Measurements from ENCODE around the gene SFMBT2. TPM values are rescaled to one million over a fixed set of nuclear protein-coding genes. Genes with fewer than 3 reads are reported as not detected.

The SFMBT2 gene
- polyA plus RNA-seq, 4 donors = 0.45 to 2.5 (median 1.3) TPM

DNA sequence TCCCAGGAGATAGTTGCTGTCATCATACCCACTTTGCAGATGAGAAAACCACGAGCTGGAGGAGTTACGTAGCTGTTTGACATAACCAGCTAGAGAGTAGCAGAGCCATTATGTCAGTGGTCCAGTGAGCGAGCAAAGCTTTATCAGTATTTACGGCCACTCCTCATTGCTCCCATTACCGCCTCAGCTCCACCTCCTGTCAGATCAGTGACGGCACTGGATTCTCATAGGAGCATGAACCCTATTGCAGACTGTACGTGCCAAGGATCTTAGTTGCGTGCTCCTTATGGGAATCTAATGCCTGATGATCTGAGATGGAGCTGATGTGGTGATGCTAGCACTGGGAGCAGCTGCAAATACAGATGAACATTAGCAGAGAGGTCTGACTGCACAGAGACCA lies 9.2 kb upstream of the SFMBT2 start:
- FAIRE-seq = no peak
- DNase-seq = no peak
- WGBS, 3 donors = 63 to 82% (median 72%) methylated on average over 8 of the region's 8 CpGs
- H3K4me3 ChIP-seq (ENCODE audit: low read depth in 1 of 3, low read length in 3 of 3) = no peak overlapping the region
- H3K27me3 ChIP-seq (ENCODE audit: control insufficient read depth in 3 of 3, insufficient read depth in 3 of 3, low read length in 3 of 3) = peaks cover 0 to 2% (median 0%) of the 10 kb centered on the region in 3 donors
- H3K4me1 ChIP-seq (ENCODE audit: control insufficient read depth in 3 of 3, insufficient read depth in 2 of 3, low read depth in 1 of 3, low read length in 2 of 3) = no peaks in the 10 kb centered on the region
- no peak overlapping the region for H3K27ac ChIP-seq (ENCODE audit: low read depth in 1 of 3, low read length in 2 of 3)
- no peaks in the 10 kb centered on the region for H3K36me3 ChIP-seq (ENCODE audit: control insufficient read depth in 3 of 3, insufficient read depth in 2 of 3, low read depth in 1 of 3, low read length in 3 of 3)
- no peaks in the 10 kb centered on the region for H3K9me3 ChIP-seq (ENCODE audit: control insufficient read depth in 2 of 2, insufficient read depth in 1 of 2, low read depth in 1 of 2, low read length in 1 of 2)

- peaks cover 0 to 13% (median 0%) of the 10 kb centered on the region in 3 donors for H3K27me3 ChIP-seq (ENCODE audit: control insufficient read depth in 3 of 3, insufficient read depth in 3 of 3, low read length in 3 of 3)
- no peaks in the 10 kb centered on the region for H3K36me3 ChIP-seq (ENCODE audit: control insufficient read depth in 3 of 3, insufficient read depth in 2 of 3, low read depth in 1 of 3, low read length in 3 of 3)
- no peak overlapping the region for H3K27ac ChIP-seq (ENCODE audit: low read depth in 1 of 3, low read length in 2 of 3)
- DNase-seq (no peak), FAIRE-seq (no peak)
- H3K4me3 ChIP-seq (ENCODE audit: low read depth in 1 of 3, low read length in 3 of 3) = no peak overlapping the region
- WGBS, 3 donors = 21 to 61% (median 36%) methylated on average over 1 of the region's 1 CpG
- no peaks in the 10 kb centered on the region for H3K9me3 ChIP-seq (ENCODE audit: control insufficient read depth in 2 of 2, insufficient read depth in 1 of 2, low read depth in 1 of 2, low read length in 1 of 2)
- H3K4me1 ChIP-seq (ENCODE audit: control insufficient read depth in 3 of 3, insufficient read depth in 2 of 3, low read depth in 1 of 3, low read length in 2 of 3) = no peaks in the 10 kb centered on the region
These were observed 7.0 kb upstream of the SFMBT2 start for GRCh38 chr10:7417807-7418206.

- no peaks in the 10 kb centered on the region for H3K9me3 ChIP-seq (ENCODE audit: control insufficient read depth in 2 of 2, insufficient read depth in 1 of 2, low read depth in 1 of 2, low read length in 1 of 2)
- no peak overlapping the region for H3K4me3 ChIP-seq (ENCODE audit: low read depth in 1 of 3, low read length in 3 of 3)
- no peak overlapping the region for H3K27ac ChIP-seq (ENCODE audit: low read depth in 1 of 3, low read length in 2 of 3)
- H3K36me3 ChIP-seq (ENCODE audit: control insufficient read depth in 3 of 3, insufficient read depth in 2 of 3, low read depth in 1 of 3, low read length in 3 of 3) = no peaks in the 10 kb centered on the region
- peak; percentile 12 to 20 for DNase-seq
- 1 to 5% (median 3%) methylated on average over 2 of the region's 2 CpGs for WGBS, 3 donors
- no peak for FAIRE-seq
- H3K27me3 ChIP-seq (ENCODE audit: control insufficient read depth in 3 of 3, insufficient read depth in 3 of 3, low read length in 3 of 3) = peaks cover 0 to 20% (median under 1%) of the 10 kb centered on the region in 3 donors
- H3K4me1 ChIP-seq (ENCODE audit: control insufficient read depth in 3 of 3, insufficient read depth in 2 of 3, low read depth in 1 of 3, low read length in 2 of 3) = no peaks in the 10 kb centered on the region
These were observed 6.3 kb upstream of the SFMBT2 start for GRCh38 chr10:7417103-7417623.

- Histone ChIP-seq H3K27ac (ENCODE audit: low read depth in 1 of 3, low read length in 2 of 3) (no peak overlapping the region), H3K27me3 (ENCODE audit: control insufficient read depth in 3 of 3, insufficient read depth in 3 of 3, low read length in 3 of 3) (peaks cover 2 to 40% (median 7%) of the 10 kb centered on the region in 3 donors), H3K4me3 (ENCODE audit: low read depth in 1 of 3, low read length in 3 of 3) (no peak overlapping the region), H3K9me3 (ENCODE audit: control insufficient read depth in 2 of 2, insufficient read depth in 1 of 2, low read depth in 1 of 2, low read length in 1 of 2) (no peaks in the 10 kb centered on the region), H3K36me3 (ENCODE audit: control insufficient read depth in 3 of 3, insufficient read depth in 2 of 3, low read depth in 1 of 3, low read length in 3 of 3) (no peaks in the 10 kb centered on the region), H3K4me1 (ENCODE audit: control insufficient read depth in 3 of 3, insufficient read depth in 2 of 3, low read depth in 1 of 3, low read length in 2 of 3) (peaks cover 0 to 8% (median 3%) of the 10 kb centered on the region in 3 donors)
- FAIRE-seq (no peak), DNase-seq (no peak)
- WGBS, 3 donors = 20 to 65% (median 50%) methylated on average over 2 of the region's 2 CpGs
These were observed 3.9 kb upstream of the SFMBT2 start for GRCh38 chr10:7414766-7415165.

GRCh38 chr10:7412928-7413282 lies 2.1 kb upstream of the SFMBT2 start:
- Histone ChIP-seq H3K36me3 (ENCODE audit: control insufficient read depth in 3 of 3, insufficient read depth in 2 of 3, low read depth in 1 of 3, low read length in 3 of 3) (no peaks in the 10 kb centered on the region), H3K4me3 (ENCODE audit: low read depth in 1 of 3, low read length in 3 of 3) (peak overlapping the region in 2 of 3 donors; percentile 18 to 32), H3K27ac (ENCODE audit: low read depth in 1 of 3, low read length in 2 of 3) (peak overlapping the region in 1 of 3 donors; percentile 43), H3K4me1 (ENCODE audit: control insufficient read depth in 3 of 3, insufficient read depth in 2 of 3, low read depth in 1 of 3, low read length in 2 of 3) (peaks cover 0 to 11% (median 3%) of the 10 kb centered on the region in 3 donors), H3K9me3 (ENCODE audit: control insufficient read depth in 2 of 2, insufficient read depth in 1 of 2, low read depth in 1 of 2, low read length in 1 of 2) (no peaks in the 10 kb centered on the region), H3K27me3 (ENCODE audit: control insufficient read depth in 3 of 3, insufficient read depth in 3 of 3, low read length in 3 of 3) (peaks cover 2 to 59% (median 7%) of the 10 kb centered on the region in 3 donors)
- FAIRE-seq = no peak
- WGBS, 3 donors = 10 to 17% (median 16%) methylated on average over 22 to 32 of the region's 32 CpGs
- DNase-seq = peak in 1 of 2 donors; percentile 11

DNA sequence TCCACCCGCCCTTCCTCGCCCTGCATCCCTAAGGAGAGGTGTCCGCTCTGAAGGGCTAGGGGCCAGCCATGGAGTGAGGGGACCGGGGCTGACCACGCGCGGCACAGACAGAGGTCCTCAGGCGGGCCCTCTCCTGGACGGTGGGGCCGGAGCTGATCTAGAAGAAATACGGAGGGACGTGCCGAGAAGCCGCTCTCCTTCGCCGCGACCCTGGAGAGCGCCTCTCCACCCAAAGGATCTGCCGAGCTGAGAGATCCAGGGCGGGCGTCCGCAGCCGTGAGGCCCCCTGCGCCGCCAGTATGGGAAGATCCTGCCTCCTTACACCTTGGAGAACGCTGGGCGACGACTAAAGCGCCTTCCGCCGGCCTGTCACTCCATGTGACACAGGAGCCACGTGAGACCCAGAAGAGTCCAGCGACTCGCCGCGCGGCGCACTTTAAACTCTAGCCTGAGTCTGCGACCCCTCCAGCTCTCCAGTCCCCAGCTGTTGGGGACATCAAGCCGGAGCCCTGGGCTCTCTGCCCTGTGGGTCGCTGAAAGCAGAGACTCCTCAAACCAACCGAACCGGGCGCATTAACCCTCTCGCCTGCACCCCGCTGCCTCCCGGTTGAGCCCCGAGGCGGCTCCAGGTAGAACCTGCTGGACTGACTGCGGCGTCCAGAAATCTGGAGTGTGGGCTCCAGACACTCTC lies 1.5 kb upstream of the SFMBT2 start:
- FAIRE-seq (no peak), DNase-seq (peak in 1 of 2 donors; percentile 45)
- Histone ChIP-seq H3K27ac (ENCODE audit: low read depth in 1 of 3, low read length in 2 of 3) (peak overlapping the region in 1 of 3 donors; percentile 43), H3K27me3 (ENCODE audit: control insufficient read depth in 3 of 3, insufficient read depth in 3 of 3, low read length in 3 of 3) (peaks cover 2 to 64% (median 7%) of the 10 kb centered on the region in 3 donors), H3K9me3 (ENCODE audit: control insufficient read depth in 2 of 2, insufficient read depth in 1 of 2, low read depth in 1 of 2, low read length in 1 of 2) (no peaks in the 10 kb centered on the region), H3K36me3 (ENCODE audit: control insufficient read depth in 3 of 3, insufficient read depth in 2 of 3, low read depth in 1 of 3, low read length in 3 of 3) (no peaks in the 10 kb centered on the region), H3K4me3 (ENCODE audit: low read depth in 1 of 3, low read length in 3 of 3) (peak overlapping the region in 2 of 3 donors; percentile 18 to 32), H3K4me1 (ENCODE audit: control insufficient read depth in 3 of 3, insufficient read depth in 2 of 3, low read depth in 1 of 3, low read length in 2 of 3) (peaks cover 0 to 14% (median 3%) of the 10 kb centered on the region in 3 donors)
- 5 to 8% (median 7%) methylated on average over 42 to 51 of the region's 51 CpGs for WGBS, 3 donors

DNA sequence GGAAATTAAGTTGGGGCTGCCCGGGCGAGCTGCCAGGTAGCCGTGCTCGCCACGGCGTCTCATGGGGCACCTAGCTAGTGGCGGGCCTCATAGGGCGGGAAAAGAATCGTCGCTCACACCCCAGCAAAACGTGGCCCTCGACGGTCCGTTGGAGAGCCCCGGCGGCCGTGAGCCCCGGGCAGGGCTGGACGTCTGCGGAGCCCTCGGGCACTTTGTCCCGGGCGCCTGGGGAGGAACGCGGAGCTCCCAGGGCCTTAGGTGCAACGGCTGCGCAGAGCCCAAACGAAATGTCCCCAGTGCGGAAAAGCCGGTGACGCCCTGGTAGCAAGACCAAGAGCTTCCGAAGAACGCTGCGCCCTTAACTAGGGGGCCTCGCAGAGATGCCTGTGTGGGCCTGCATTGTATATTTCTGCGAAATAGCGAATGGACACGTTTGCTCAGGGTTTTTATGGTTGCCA lies 866 bp upstream of the SFMBT2 start:
- WGBS, 3 donors = 4 to 13% (median 12%) methylated on average over 29 to 38 of the region's 38 CpGs
- DNase-seq = peak in 1 of 2 donors; percentile 12
- no peak for FAIRE-seq
- peak overlapping the region; percentile 16 to 40 (median 32) for H3K4me3 ChIP-seq (ENCODE audit: low read depth in 1 of 3, low read length in 3 of 3)
- H3K9me3 ChIP-seq (ENCODE audit: control insufficient read depth in 2 of 2, insufficient read depth in 1 of 2, low read depth in 1 of 2, low read length in 1 of 2) = no peaks in the 10 kb centered on the region
- peak overlapping the region in 1 of 3 donors; percentile 45 for H3K27ac ChIP-seq (ENCODE audit: low read depth in 1 of 3, low read length in 2 of 3)
- no peaks in the 10 kb centered on the region for H3K36me3 ChIP-seq (ENCODE audit: control insufficient read depth in 3 of 3, insufficient read depth in 2 of 3, low read depth in 1 of 3, low read length in 3 of 3)
- H3K27me3 ChIP-seq (ENCODE audit: control insufficient read depth in 3 of 3, insufficient read depth in 3 of 3, low read length in 3 of 3) = peaks cover 2 to 71% (median 7%) of the 10 kb centered on the region in 3 donors
- peaks cover 0 to 16% (median 6%) of the 10 kb centered on the region in 3 donors for H3K4me1 ChIP-seq (ENCODE audit: control insufficient read depth in 3 of 3, insufficient read depth in 2 of 3, low read depth in 1 of 3, low read length in 2 of 3)

GRCh38 chr10:7410301-7410861 lies 453 bp downstream of the SFMBT2 start:
- peak overlapping the region in 2 of 3 donors; percentile 33 to 76 for H3K27ac ChIP-seq (ENCODE audit: low read depth in 1 of 3, low read length in 2 of 3)
- WGBS, 3 donors = 1 to 4% (median 3%) methylated on average over 39 to 43 of the region's 43 CpGs
- peaks cover 0 to 16% (median 6%) of the 10 kb centered on the region in 3 donors for H3K4me1 ChIP-seq (ENCODE audit: control insufficient read depth in 3 of 3, insufficient read depth in 2 of 3, low read depth in 1 of 3, low read length in 2 of 3)
- peaks cover 2 to 73% (median 7%) of the 10 kb centered on the region in 3 donors for H3K27me3 ChIP-seq (ENCODE audit: control insufficient read depth in 3 of 3, insufficient read depth in 3 of 3, low read length in 3 of 3)
- no peaks in the 10 kb centered on the region for H3K36me3 ChIP-seq (ENCODE audit: control insufficient read depth in 3 of 3, insufficient read depth in 2 of 3, low read depth in 1 of 3, low read length in 3 of 3)
- DNase-seq (peak in 1 of 2 donors; percentile 18), FAIRE-seq (no peak)
- H3K4me3 ChIP-seq (ENCODE audit: low read depth in 1 of 3, low read length in 3 of 3) = peak overlapping the region; percentile 36 to 62 (median 40)
- no peaks in the 10 kb centered on the region for H3K9me3 ChIP-seq (ENCODE audit: control insufficient read depth in 2 of 2, insufficient read depth in 1 of 2, low read depth in 1 of 2, low read length in 1 of 2)

Data from small intestine (tissue), 7 donors.